ENCODE measurements around the gene MTHFD1L.

The MTHFD1L gene

GRCh38 chr6:150999576-150999975, 134.1 kb downstream of the MTHFD1L start:
- TF ChIP-seq CTCF (IDR thresholded peaks at IDR 0.05; ENCODE audit: low read depth, low read length), result no peak
- no peak overlapping the region for H3K4me3 ChIP-seq (ENCODE audit: low read depth, low read length)

GRCh38 chr6:151001387-151002056, 136.0 kb downstream of the MTHFD1L start:
- no peak for TF ChIP-seq CTCF (IDR thresholded peaks at IDR 0.05; ENCODE audit: low read depth, low read length)
- H3K4me3 ChIP-seq (ENCODE audit: low read depth, low read length), result no peak overlapping the region

- TF ChIP-seq CTCF (IDR thresholded peaks at IDR 0.05; ENCODE audit: low read depth, low read length), result no peak
- no peak overlapping the region for H3K4me3 ChIP-seq (ENCODE audit: low read depth, low read length)
Observed at GRCh38 chr6:151002057-151002450, 136.6 kb downstream of the MTHFD1L start.

- TF ChIP-seq CTCF (IDR thresholded peaks at IDR 0.05; ENCODE audit: low read depth, low read length), result no peak
- no peak overlapping the region for H3K4me3 ChIP-seq (ENCODE audit: low read depth, low read length)
Observed at GRCh38 chr6:151002491-151002935, 137.0 kb downstream of the MTHFD1L start.

- no peak overlapping the region for H3K4me3 ChIP-seq (ENCODE audit: low read depth, low read length)
- TF ChIP-seq CTCF (IDR thresholded peaks at IDR 0.05; ENCODE audit: low read depth, low read length), result no peak
Observed at GRCh38 chr6:151004383-151005024, 139.0 kb downstream of the MTHFD1L start.

GRCh38 chr6:151005164-151005563, 139.7 kb downstream of the MTHFD1L start:
- TF ChIP-seq CTCF (IDR thresholded peaks at IDR 0.05; ENCODE audit: low read depth, low read length), result no peak
- no peak overlapping the region for H3K4me3 ChIP-seq (ENCODE audit: low read depth, low read length)

- no peak overlapping the region for H3K4me3 ChIP-seq (ENCODE audit: low read depth, low read length)
- TF ChIP-seq CTCF (IDR thresholded peaks at IDR 0.05; ENCODE audit: low read depth, low read length), result no peak
Observed at GRCh38 chr6:151005896-151006632, 140.6 kb downstream of the MTHFD1L start.
